ENCODE results near the gene RRAGC.

- TF ChIP-seq NFIC (IDR thresholded peaks at IDR 0.05) (no peak), CEBPB (IDR thresholded peaks at IDR 0.05) (no peak), CREB1 (IDR thresholded peaks at IDR 0.05; ENCODE audit: low read depth) (no peak), USF1 (IDR thresholded peaks at IDR 0.05) (no peak), MAX (IDR thresholded peaks at IDR 0.05) (no peak), RAD21 (IDR thresholded peaks at IDR 0.05; ENCODE audit: low read depth) (no peak)
These were observed 6.8 kb downstream of the RRAGC start for GRCh38 chr1:38852780-38853179.

Data from Ishikawa (cell line).